ENCODE data around the gene POLR2F. TPM values are rescaled to one million over a fixed set of nuclear protein-coding genes. Genes with fewer than 3 reads are reported as not detected.

Gene POLR2F
- polyA plus RNA-seq, 1 of the 3 experiments (the other 2 are of a cell fraction), result 255 TPM

- TF ChIP-seq YY1 (IDR thresholded peaks at IDR 0.05; ENCODE audit: low read depth) (no peak), MEF2A (IDR thresholded peaks at IDR 0.05; ENCODE audit: borderline replicate concordance, low read depth) (no peak), FOSL2 (IDR thresholded peaks at IDR 0.05; ENCODE audit: borderline replicate concordance, low read depth) (no peak), RAD21 (IDR thresholded peaks at IDR 0.05; ENCODE audit: low read length) (no peak), USF1 (IDR thresholded peaks at IDR 0.05; ENCODE audit: borderline replicate concordance, low read depth) (no peak), RCOR1 (IDR thresholded peaks at IDR 0.05; ENCODE audit: low read length) (no peak), MAX (IDR thresholded peaks at IDR 0.05; ENCODE audit: low read depth) (no peak), CHD2 (IDR thresholded peaks at IDR 0.05; ENCODE audit: low read length, partially characterized antibody) (no peak), NRF1 (IDR thresholded peaks at IDR 0.05; ENCODE audit: low read depth, low read length) (no peak), RXRA (IDR thresholded peaks at IDR 0.05; ENCODE audit: borderline replicate concordance, low read depth) (no peak), FOXJ3 (CRISPR knock-in tag; IDR thresholded peaks at IDR 0.05) (no peak), CTCF (IDR thresholded peaks at IDR 0.05) (no peak), TAF1 (IDR thresholded peaks at IDR 0.05; ENCODE audit: borderline replicate concordance, low read depth, low read length) (no peak), REST (IDR thresholded peaks at IDR 0.05; ENCODE audit: low read depth, low read length) (no peak), SIN3A (IDR thresholded peaks at IDR 0.05; ENCODE audit: borderline replicate concordance, low read depth, low read length) (no peak)
- no peaks in the 10 kb centered on the region for H3K27me3 ChIP-seq (ENCODE audit: insufficient read depth)
- no peak overlapping the region for H3K4me3 ChIP-seq (ENCODE audit: low read depth in 2 of 2, low read length in 1 of 2)
- peaks cover 14% of the 10 kb centered on the region for H3F3A ChIP-seq (replicated peaks; ENCODE audit: insufficient read depth)
- ChIA-PET CTCF (interaction anchor here (0.9 to 3.5 kb wide), 8 partner anchors 8 to 115 kb away, joined by 3 to 13 read pairs (median 6); partner anchors contain the start of gene MICALL1), POLR2A (no interaction called here)
- H3K9me2 ChIP-seq, result no peaks in the 10 kb centered on the region
- no peak for DNase-seq
- H3K79me2 ChIP-seq (ENCODE audit: insufficient read depth), result no peaks in the 10 kb centered on the region
- H2AFZ ChIP-seq (ENCODE audit: low read depth), result no peak overlapping the region
- peaks cover 8% of the 10 kb centered on the region; the same call in 1 of the 2 replicates for H4K20me1 ChIP-seq (ENCODE audit: insufficient read depth)
- 97% methylated on average over 17 of the region's 21 CpGs for WGBS (ENCODE audit: low lambda C conversion rate)
- H3K36me3 ChIP-seq (replicated peaks in 1 of 2; ENCODE audit: control insufficient read depth in 1 of 2, insufficient read depth in 2 of 2, low read length in 1 of 2), result peaks cover 17 to 20% of the 10 kb centered on the region in 2 experiments
- H3K27ac ChIP-seq (ENCODE audit: low read depth in 2 of 2, low read length in 1 of 2), result peak overlapping the region in 1 of 2 experiments; percentile 69; a peak in 2 of 4 replicates
- H3K9me3 ChIP-seq, result no peaks in the 10 kb centered on the region
- no peak overlapping the region for H3K9ac ChIP-seq
- H3K4me1 ChIP-seq (ENCODE audit: control insufficient read depth in 1 of 2, insufficient read depth in 2 of 2, low read depth in 1 of 2, low read length in 1 of 2), result peaks cover 6 to 7% of the 10 kb centered on the region in 2 experiments; a peak in 3 of 4 replicates
- H3K4me2 ChIP-seq, result peak overlapping the region; percentile 47; the same call in 1 of the 2 replicates
These were observed 20.5 kb upstream of the POLR2F start for GRCh38 chr22:37932821-37933578.
